Measurements from ENCODE around the gene ASCL5.

ASCL5 gene

GRCh38 chr1:201098992-201099677 is 27.8 kb downstream of the ASCL5 start:
- Histone ChIP-seq H2BK120ac (ENCODE audit: insufficient read depth, low read length, poor library complexity) (no peak overlapping the region), H3K9ac (ENCODE audit: low read length) (no peak overlapping the region), H4K8ac (ENCODE audit: low read depth, low read length) (no peak overlapping the region), H3K4me1 (ENCODE audit: control insufficient read depth in 1 of 2, insufficient read depth in 2 of 2, low read length in 2 of 2) (no peaks in the 10 kb centered on the region), H4K91ac (ENCODE audit: low read depth, low read length) (no peak overlapping the region), H3K4ac (ENCODE audit: low read depth, low read length) (no peak overlapping the region), H2BK12ac (ENCODE audit: low read length) (no peak overlapping the region), H3K36me3 (ENCODE audit: control insufficient read depth in 1 of 2, insufficient read depth in 2 of 2, low read length in 2 of 2) (no peaks in the 10 kb centered on the region), H3K14ac (ENCODE audit: low read length) (no peak overlapping the region), H3K23ac (ENCODE audit: low read length) (no peak overlapping the region), H3K27me3 (ENCODE audit: insufficient read depth, low read length) (no peaks in the 10 kb centered on the region), H4K12ac (ENCODE audit: low read depth, low read length) (no peak overlapping the region), H3K27ac (ENCODE audit: low read depth, low read length) (no peak overlapping the region), H2AK5ac (ENCODE audit: low read length) (no peak overlapping the region), H3K18ac (ENCODE audit: low read length) (no peak overlapping the region), H3K79me2 (ENCODE audit: control insufficient read depth, insufficient read depth, low read length, poor library complexity) (no peaks in the 10 kb centered on the region), H3K4me2 (ENCODE audit: low read length) (no peak overlapping the region), H3K9me3 (ENCODE audit: insufficient read depth, low read depth, low read length) (peaks cover 2% of the 10 kb centered on the region), H3K79me1 (ENCODE audit: low read length) (no peaks in the 10 kb centered on the region), H3K4me3 (ENCODE audit: low read depth, low read length) (no peak overlapping the region), H2BK5ac (ENCODE audit: low read depth, low read length, poor library complexity) (no peak overlapping the region), H2AFZ (ENCODE audit: insufficient read depth, low read length, poor library complexity) (no peak overlapping the region)
- no peak for DNase-seq
- no CpG with 5 or more reads among the region's 5 CpGs for WGBS (ENCODE audit: extremely low coverage, insufficient coverage, insufficient read length)

- Histone ChIP-seq H4K8ac (ENCODE audit: low read depth, low read length) (no peak overlapping the region), H3K79me1 (ENCODE audit: low read length) (no peaks in the 10 kb centered on the region), H3K27ac (ENCODE audit: low read depth, low read length) (no peak overlapping the region), H3K79me2 (ENCODE audit: control insufficient read depth, insufficient read depth, low read length, poor library complexity) (no peaks in the 10 kb centered on the region), H3K23ac (ENCODE audit: low read length) (no peak overlapping the region), H3K27me3 (ENCODE audit: insufficient read depth, low read length) (no peaks in the 10 kb centered on the region), H3K36me3 (ENCODE audit: control insufficient read depth in 1 of 2, insufficient read depth in 2 of 2, low read length in 2 of 2) (no peaks in the 10 kb centered on the region), H3K9ac (ENCODE audit: low read length) (no peak overlapping the region), H3K9me3 (ENCODE audit: insufficient read depth, low read depth, low read length) (peaks cover 2% of the 10 kb centered on the region), H3K4me1 (ENCODE audit: control insufficient read depth in 1 of 2, insufficient read depth in 2 of 2, low read length in 2 of 2) (no peaks in the 10 kb centered on the region), H3K4me2 (ENCODE audit: low read length) (no peak overlapping the region), H3K4me3 (ENCODE audit: low read depth, low read length) (no peak overlapping the region), H2BK12ac (ENCODE audit: low read length) (no peak overlapping the region), H3K4ac (ENCODE audit: low read depth, low read length) (no peak overlapping the region), H2BK120ac (ENCODE audit: insufficient read depth, low read length, poor library complexity) (no peak overlapping the region), H2AFZ (ENCODE audit: insufficient read depth, low read length, poor library complexity) (no peak overlapping the region), H4K91ac (ENCODE audit: low read depth, low read length) (no peak overlapping the region), H2AK5ac (ENCODE audit: low read length) (no peak overlapping the region), H4K12ac (ENCODE audit: low read depth, low read length) (no peak overlapping the region), H3K18ac (ENCODE audit: low read length) (no peak overlapping the region), H3K14ac (ENCODE audit: low read length) (no peak overlapping the region), H2BK5ac (ENCODE audit: low read depth, low read length, poor library complexity) (no peak overlapping the region)
- no peak for DNase-seq
- no CpG with 5 or more reads among the region's 17 CpGs for WGBS (ENCODE audit: extremely low coverage, insufficient coverage, insufficient read length)
Observed at GRCh38 chr1:201096977-201097856, 29.8 kb downstream of the ASCL5 start.

- Histone ChIP-seq H3K14ac (ENCODE audit: low read length) (no peak overlapping the region), H4K8ac (ENCODE audit: low read depth, low read length) (no peak overlapping the region), H2BK12ac (ENCODE audit: low read length) (no peak overlapping the region), H2BK120ac (ENCODE audit: insufficient read depth, low read length, poor library complexity) (no peak overlapping the region), H4K91ac (ENCODE audit: low read depth, low read length) (no peak overlapping the region), H3K79me2 (ENCODE audit: control insufficient read depth, insufficient read depth, low read length, poor library complexity) (no peaks in the 10 kb centered on the region), H3K27me3 (ENCODE audit: insufficient read depth, low read length) (no peaks in the 10 kb centered on the region), H3K4me3 (ENCODE audit: low read depth, low read length) (no peak overlapping the region), H2AK5ac (ENCODE audit: low read length) (no peak overlapping the region), H3K27ac (ENCODE audit: low read depth, low read length) (no peak overlapping the region), H2BK5ac (ENCODE audit: low read depth, low read length, poor library complexity) (no peak overlapping the region), H3K79me1 (ENCODE audit: low read length) (no peaks in the 10 kb centered on the region), H3K4ac (ENCODE audit: low read depth, low read length) (no peak overlapping the region), H2AFZ (ENCODE audit: insufficient read depth, low read length, poor library complexity) (no peak overlapping the region), H3K18ac (ENCODE audit: low read length) (no peak overlapping the region), H3K4me1 (ENCODE audit: control insufficient read depth in 1 of 2, insufficient read depth in 2 of 2, low read length in 2 of 2) (no peaks in the 10 kb centered on the region), H3K4me2 (ENCODE audit: low read length) (no peak overlapping the region), H3K9ac (ENCODE audit: low read length) (no peak overlapping the region), H3K23ac (ENCODE audit: low read length) (peak overlapping the region; percentile 2), H3K9me3 (ENCODE audit: insufficient read depth, low read depth, low read length) (peaks cover 2% of the 10 kb centered on the region), H4K12ac (ENCODE audit: low read depth, low read length) (no peak overlapping the region), H3K36me3 (ENCODE audit: control insufficient read depth in 1 of 2, insufficient read depth in 2 of 2, low read length in 2 of 2) (no peaks in the 10 kb centered on the region)
- WGBS (ENCODE audit: extremely low coverage, insufficient coverage, insufficient read length): no CpG with 5 or more reads among the region's 5 CpGs
- no peak for DNase-seq
Observed at GRCh38 chr1:201096041-201096461, 30.9 kb downstream of the ASCL5 start.

GRCh38 chr1:201095581-201095980 is 31.4 kb downstream of the ASCL5 start:
- no peak overlapping the region for H3K4me3 ChIP-seq (ENCODE audit: low read depth, low read length)
- H2BK12ac ChIP-seq (ENCODE audit: low read length): no peak overlapping the region

More at GRCh38 chr1:201095581-201095980, 31.4 kb downstream of the ASCL5 start:
- Histone ChIP-seq H3K18ac (ENCODE audit: low read length) (no peak overlapping the region), H3K27ac (ENCODE audit: low read depth, low read length) (no peak overlapping the region), H3K4ac (ENCODE audit: low read depth, low read length) (no peak overlapping the region), H3K36me3 (ENCODE audit: control insufficient read depth in 1 of 2, insufficient read depth in 2 of 2, low read length in 2 of 2) (no peaks in the 10 kb centered on the region), H3K23ac (ENCODE audit: low read length) (no peak overlapping the region), H3K9ac (ENCODE audit: low read length) (no peak overlapping the region), H3K79me1 (ENCODE audit: low read length) (no peaks in the 10 kb centered on the region), H3K4me2 (ENCODE audit: low read length) (no peak overlapping the region), H4K12ac (ENCODE audit: low read depth, low read length) (no peak overlapping the region), H3K27me3 (ENCODE audit: insufficient read depth, low read length) (no peaks in the 10 kb centered on the region), H3K9me3 (ENCODE audit: insufficient read depth, low read depth, low read length) (peaks cover 2% of the 10 kb centered on the region), H3K14ac (ENCODE audit: low read length) (no peak overlapping the region), H2AFZ (ENCODE audit: insufficient read depth, low read length, poor library complexity) (no peak overlapping the region), H2BK5ac (ENCODE audit: low read depth, low read length, poor library complexity) (no peak overlapping the region), H3K79me2 (ENCODE audit: control insufficient read depth, insufficient read depth, low read length, poor library complexity) (no peaks in the 10 kb centered on the region), H2AK5ac (ENCODE audit: low read length) (no peak overlapping the region), H4K8ac (ENCODE audit: low read depth, low read length) (no peak overlapping the region), H3K4me1 (ENCODE audit: control insufficient read depth in 1 of 2, insufficient read depth in 2 of 2, low read length in 2 of 2) (no peaks in the 10 kb centered on the region), H2BK120ac (ENCODE audit: insufficient read depth, low read length, poor library complexity) (no peak overlapping the region), H4K91ac (ENCODE audit: low read depth, low read length) (no peak overlapping the region)
- DNase-seq: no peak
- WGBS (ENCODE audit: extremely low coverage, insufficient coverage, insufficient read length): no CpG with 5 or more reads among the region's 2 CpGs
